Nucleus accumbens (tissue), 56 donors: ENCODE measurements around the gene RETREG2.
"Not testable (repeated sequence)": the region's sequence is repeated elsewhere in the genome, so short reads cannot be mapped to it uniquely, and the experiment has no call there.

Experiments
- DNase-seq, 56 donors: peaks; one replicate each; lab custom pipeline; 2025; lab: John Stamatoyannopoulos, UW

Gene RETREG2

GRCh38 chr2:219183151-219183772 is 5.2 kb downstream of the RETREG2 start:
- DNase-seq, result no peak

- no peak for DNase-seq
Measured at GRCh38 chr2:219184121-219184520, 6.0 kb downstream of the RETREG2 start.

- no peak for DNase-seq
Measured at GRCh38 chr2:219186754-219187456, 8.8 kb downstream of the RETREG2 start.

- no peak for DNase-seq
Measured at GRCh38 chr2:219197388-219197787, 19.3 kb downstream of the RETREG2 start.

- no peak for DNase-seq
Measured at GRCh38 chr2:219198974-219199373, 20.9 kb downstream of the RETREG2 start.

GRCh38 chr2:219199470-219200211 is 21.6 kb downstream of the RETREG2 start:
- no peak for DNase-seq

GRCh38 chr2:219200502-219201326 is 22.6 kb downstream of the RETREG2 start:
- peak in 2 of 56 donors; percentile 2 to 11 for DNase-seq

- DNase-seq, result not testable (repeated sequence)
Measured at GRCh38 chr2:219201331-219201730, 23.3 kb downstream of the RETREG2 start.

- DNase-seq, result no peak
Measured at GRCh38 chr2:219204425-219205164, 26.5 kb downstream of the RETREG2 start.

- no peak for DNase-seq
Measured at GRCh38 chr2:219205165-219205538, 27.1 kb downstream of the RETREG2 start.

- DNase-seq, result no peak
Measured at GRCh38 chr2:219205981-219206327, 27.9 kb downstream of the RETREG2 start.

GRCh38 chr2:219206328-219207133 is 28.5 kb downstream of the RETREG2 start, which contains the start of gene ZFAND2B:
Gene ZFAND2B, plus strand, starts transcription at chr2:219206782. Its CDS starts 206 bp downstream, at chr2:219206988.
- peak; percentile 54 to 97 (median 91) for DNase-seq

GRCh38 chr2:219207134-219207883 is 29.2 kb downstream of the RETREG2 start:
- peak in 1 of 56 donors; percentile 78 for DNase-seq

- DNase-seq, result peak in 1 of 56 donors; percentile 10
Measured at GRCh38 chr2:219207884-219208740, 30.0 kb downstream of the RETREG2 start.

GRCh38 chr2:219209236-219210195 is 31.4 kb downstream of the RETREG2 start:
- DNase-seq, result no peak
